Measurements from ENCODE around the gene SPOCK3.

The SPOCK3 gene

DNA sequence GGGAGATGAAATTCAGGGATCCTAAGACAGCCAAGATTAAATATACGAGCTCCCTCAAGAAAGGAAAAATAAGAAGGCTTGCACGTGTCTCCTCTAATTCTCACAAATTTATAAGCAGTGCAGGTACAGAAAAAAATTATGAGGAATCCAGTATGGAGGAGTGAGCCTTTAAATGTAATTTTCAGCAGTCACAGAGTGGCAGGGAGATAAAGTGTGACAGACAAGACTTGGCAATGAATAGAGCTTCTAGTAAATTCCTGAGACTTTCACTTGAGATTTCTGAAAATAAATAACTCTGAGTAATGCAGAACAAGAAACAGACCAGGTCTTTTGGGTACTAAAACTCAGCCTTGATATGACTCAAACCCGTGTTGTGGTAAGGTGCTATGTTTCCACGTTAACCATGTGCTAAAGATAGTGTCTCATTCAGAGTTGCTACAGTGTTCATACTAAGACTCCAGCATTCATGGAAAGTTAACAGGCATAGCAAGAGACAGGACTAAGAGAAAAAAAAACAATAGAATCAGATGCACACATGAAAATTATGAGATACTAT is 119.8 kb downstream of the SPOCK3 start:
- TF ChIP-seq, protein P1, sequence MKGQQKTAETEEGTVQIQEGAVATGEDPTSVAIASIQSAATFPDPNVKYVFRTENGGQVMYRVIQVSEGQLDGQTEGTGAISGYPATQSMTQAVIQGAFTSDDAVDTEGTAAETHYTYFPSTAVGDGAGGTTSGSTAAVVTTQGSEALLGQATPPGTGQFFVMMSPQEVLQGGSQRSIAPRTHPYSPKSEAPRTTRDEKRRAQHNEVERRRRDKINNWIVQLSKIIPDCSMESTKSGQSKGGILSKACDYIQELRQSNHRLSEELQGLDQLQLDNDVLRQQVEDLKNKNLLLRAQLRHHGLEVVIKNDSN (IDR thresholded peaks at IDR 0.05) = no peak
- no peak for TF ChIP-seq CREB1 (IDR thresholded peaks at IDR 0.05; ENCODE audit: low read depth)
- no peak for TF ChIP-seq TAF1 (IDR thresholded peaks at IDR 0.05; ENCODE audit: low read depth)
- no peak for TF ChIP-seq FOXM1 (IDR thresholded peaks at IDR 0.05; ENCODE audit: borderline replicate concordance, low read depth)
- TF ChIP-seq NFIC (IDR thresholded peaks at IDR 0.05) = no peak
- no peak for TF ChIP-seq REST (IDR thresholded peaks at IDR 0.05; ENCODE audit: low read depth)

- TF ChIP-seq EGR1 (IDR thresholded peaks at IDR 0.05) = no peak
- TF ChIP-seq CEBPB (IDR thresholded peaks at IDR 0.05) = no peak
- TF ChIP-seq CREB1 (IDR thresholded peaks at IDR 0.05; ENCODE audit: low read depth) = no peak
- no peak for TF ChIP-seq EP300 (IDR thresholded peaks at IDR 0.05; ENCODE audit: borderline replicate concordance)
- TF ChIP-seq, protein P1 (IDR thresholded peaks at IDR 0.05) = no peak
- no peak for TF ChIP-seq REST (IDR thresholded peaks at IDR 0.05; ENCODE audit: low read depth)
- TF ChIP-seq TAF1 (IDR thresholded peaks at IDR 0.05; ENCODE audit: low read depth) = no peak
- no peak for TF ChIP-seq TEAD4 (IDR thresholded peaks at IDR 0.05)
- no peak for TF ChIP-seq MAX (IDR thresholded peaks at IDR 0.05)
- TF ChIP-seq NFIC (IDR thresholded peaks at IDR 0.05) = no peak
- TF ChIP-seq ZBTB7A (IDR thresholded peaks at IDR 0.05; ENCODE audit: low read depth) = no peak
- no peak for TF ChIP-seq RAD21 (IDR thresholded peaks at IDR 0.05; ENCODE audit: low read depth)
- TF ChIP-seq YY1 (IDR thresholded peaks at IDR 0.05; ENCODE audit: low read depth) = no peak
Observed at GRCh38 chr4:167111622-167112021, 122.7 kb downstream of the SPOCK3 start.

DNA sequence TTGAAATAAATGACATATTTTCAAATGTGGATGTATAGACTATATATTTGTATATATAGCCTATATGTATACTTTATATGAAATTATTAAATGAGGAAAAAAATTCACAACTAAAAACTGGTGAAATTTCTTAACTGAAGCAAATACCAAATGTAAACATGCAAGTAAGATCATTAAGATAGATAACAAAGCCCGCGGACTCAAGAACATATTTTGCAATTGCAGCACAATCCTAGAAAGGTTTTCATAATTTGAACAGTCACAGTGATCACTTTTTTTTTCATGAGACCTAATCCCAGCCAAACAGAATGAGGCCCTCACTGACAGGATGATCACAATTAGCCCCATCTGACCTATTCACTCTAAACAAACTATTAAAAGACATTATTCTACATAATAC is 123.2 kb downstream of the SPOCK3 start:
- no peak for TF ChIP-seq TEAD4 (IDR thresholded peaks at IDR 0.05)
- TF ChIP-seq NFIC (IDR thresholded peaks at IDR 0.05) = no peak
- TF ChIP-seq REST (IDR thresholded peaks at IDR 0.05; ENCODE audit: low read depth) = no peak
- no peak for TF ChIP-seq EGR1 (IDR thresholded peaks at IDR 0.05)
- TF ChIP-seq CEBPB (IDR thresholded peaks at IDR 0.05) = no peak
- no peak for TF ChIP-seq TAF1 (IDR thresholded peaks at IDR 0.05; ENCODE audit: low read depth)
- TF ChIP-seq EP300 (IDR thresholded peaks at IDR 0.05; ENCODE audit: borderline replicate concordance) = no peak
- TF ChIP-seq CREB1 (IDR thresholded peaks at IDR 0.05; ENCODE audit: low read depth) = no peak
- no peak for TF ChIP-seq YY1 (IDR thresholded peaks at IDR 0.05; ENCODE audit: low read depth)
- no peak for TF ChIP-seq FOXM1 (IDR thresholded peaks at IDR 0.05; ENCODE audit: borderline replicate concordance, low read depth)

DNA sequence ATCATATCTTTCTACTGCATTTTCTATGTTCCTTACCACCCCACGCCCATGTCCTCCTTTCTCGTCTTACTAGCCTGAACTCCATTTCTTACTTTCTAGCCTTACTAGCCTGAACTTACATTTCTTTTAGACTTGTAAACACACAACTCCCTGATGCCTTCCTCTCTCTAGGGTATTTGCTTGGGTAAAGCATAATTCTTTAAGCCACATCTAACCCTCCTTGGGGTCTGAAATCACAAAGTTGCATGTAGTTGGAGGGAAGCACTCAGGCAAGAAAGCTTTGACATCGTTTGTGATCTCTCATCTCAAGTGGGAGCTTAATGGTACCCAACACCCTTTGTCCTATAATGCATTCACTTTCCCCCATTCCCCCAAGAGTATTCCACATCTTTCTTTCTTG is 124.4 kb downstream of the SPOCK3 start:
- TF ChIP-seq NFIC (IDR thresholded peaks at IDR 0.05) (no peak), TAF1 (IDR thresholded peaks at IDR 0.05; ENCODE audit: low read depth) (no peak), TEAD4 (IDR thresholded peaks at IDR 0.05) (no peak), CEBPB (IDR thresholded peaks at IDR 0.05) (no peak), EP300 (IDR thresholded peaks at IDR 0.05; ENCODE audit: borderline replicate concordance) (no peak), TCF12 (IDR thresholded peaks at IDR 0.05; ENCODE audit: low read depth) (no peak), FOXM1 (IDR thresholded peaks at IDR 0.05; ENCODE audit: borderline replicate concordance, low read depth) (no peak)
- TF ChIP-seq, protein P1 (IDR thresholded peaks at IDR 0.05) = no peak

DNA sequence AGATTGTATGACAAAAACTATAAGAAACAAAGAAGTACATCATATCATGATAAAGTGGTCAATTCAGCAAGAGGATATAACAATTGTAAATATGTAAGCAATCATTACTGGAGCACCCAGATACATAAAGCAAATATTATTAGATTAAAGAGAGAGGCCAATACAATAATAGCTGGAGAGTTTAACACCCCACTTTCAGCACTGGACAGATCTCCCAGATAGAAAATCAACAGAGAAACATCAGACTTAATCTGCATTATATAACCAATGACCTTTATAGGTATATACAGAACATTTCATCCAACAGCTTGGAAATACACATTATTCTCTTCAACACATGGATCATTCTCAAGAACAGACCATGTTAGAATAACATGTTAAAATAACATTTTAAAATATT is 128.4 kb downstream of the SPOCK3 start:
- TF ChIP-seq NFIC (IDR thresholded peaks at IDR 0.05) (no peak), REST (IDR thresholded peaks at IDR 0.05; ENCODE audit: low read depth) (peak; percentile 79)
